HUES48 (cell line): ENCODE results near the gene ABCB8.
A peak's percentile ranks its signal among the peaks of the same experiment; 100 is the strongest.

Source experiments
- H3K27ac ChIP-seq: one replicate; pipeline ENCODE4 v1.7.0; 2013; ENCODE audit warnings: low read depth, low read length, inconsistent platforms
- H3K27me3 ChIP-seq: 2 replicates; pipeline ENCODE4 v1.6.1; 2013; ENCODE audit warnings: mild to moderate bottlenecking, low read length; ENCODE audit not compliant: control insufficient read depth, insufficient read depth
- H3K36me3 ChIP-seq: 2 replicates; pipeline ENCODE4 v1.6.1; 2013; ENCODE audit warnings: low read length; ENCODE audit not compliant: control insufficient read depth, insufficient read depth
- H3K4me1 ChIP-seq: 2 replicates; pipeline ENCODE4 v1.6.1; 2013; ENCODE audit warnings: mild to moderate bottlenecking, low read length; ENCODE audit not compliant: control insufficient read depth, insufficient read depth
- H3K4me3 ChIP-seq: 2 replicates; pipeline ENCODE4 v1.5.1; 2013; ENCODE audit warnings: mild to moderate bottlenecking, low read depth, low read length
- H3K9ac ChIP-seq: 2 replicates; pipeline ENCODE4 v1.6.1; 2013; ENCODE audit warnings: mild to moderate bottlenecking, low read depth, low read length, moderate library complexity
- H3K9me3 ChIP-seq: 2 replicates; pipeline ENCODE4 v1.6.1; 2013; ENCODE audit warnings: low read length; ENCODE audit not compliant: control insufficient read depth, insufficient read depth

The ABCB8 gene

DNA sequence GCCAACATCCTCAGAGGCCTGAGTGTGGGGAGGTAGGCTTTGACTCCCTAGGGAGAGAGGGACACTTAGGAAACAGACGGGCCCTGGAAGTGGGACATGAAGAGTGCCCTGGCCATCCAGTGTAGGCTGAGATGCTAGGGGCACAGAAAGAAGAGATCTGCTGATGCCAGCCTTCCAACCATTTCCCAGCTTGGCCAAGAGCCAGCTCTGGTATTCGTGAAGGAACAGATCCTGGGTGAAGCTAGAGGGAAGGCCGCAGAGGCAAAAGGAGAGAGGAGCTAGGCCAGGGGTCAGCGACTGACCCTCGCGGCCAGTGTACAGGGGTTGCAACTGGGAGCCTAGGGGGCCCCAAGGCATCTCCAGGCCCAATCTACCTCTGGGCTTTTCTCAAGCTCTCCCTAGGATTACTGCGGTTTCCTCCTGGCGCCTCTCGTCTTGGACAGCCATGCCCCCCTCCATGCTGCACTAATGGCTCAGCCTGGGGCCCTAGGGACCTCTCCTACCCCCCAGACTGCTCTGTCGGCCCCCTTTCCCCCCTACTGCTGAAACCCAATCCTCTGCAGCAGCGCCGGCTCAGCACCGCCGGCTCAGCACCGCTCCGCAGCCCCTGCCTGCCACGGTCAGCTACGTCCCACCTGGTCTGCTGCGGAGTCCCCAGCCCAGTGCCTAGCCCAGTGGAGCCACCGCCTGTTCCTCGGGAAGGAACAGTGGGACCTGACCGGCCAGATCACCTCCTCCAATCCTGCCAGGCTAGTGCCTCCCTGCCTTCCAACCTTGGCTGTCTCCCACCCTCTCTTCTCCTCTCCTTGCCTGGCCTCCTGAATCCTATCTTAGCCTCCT lies 19.9 kb downstream of the ABCB8 start, which contains the start of gene ASIC3:
Gene ASIC3, plus strand, starts transcription at position 556 of the 840 bp plus-strand sequence. CDS start 355 bp downstream, outside the sequence.
- 0 out of 2 replicates have a peak, but pooled peaks cover 3% of the 10 kb centered on the region for H3K4me1 ChIP-seq
- H3K27me3 ChIP-seq: peaks cover 35% of the 10 kb centered on the region
- no peaks in the 10 kb centered on the region for H3K36me3 ChIP-seq
- no peak within 1 kb of the TSS for H3K27ac ChIP-seq
- H3K9me3 ChIP-seq: no peaks in the 10 kb centered on the region
- H3K9ac ChIP-seq: no peak within 1 kb of the TSS
- H3K4me3 ChIP-seq: no peak within 1 kb of the TSS

DNA sequence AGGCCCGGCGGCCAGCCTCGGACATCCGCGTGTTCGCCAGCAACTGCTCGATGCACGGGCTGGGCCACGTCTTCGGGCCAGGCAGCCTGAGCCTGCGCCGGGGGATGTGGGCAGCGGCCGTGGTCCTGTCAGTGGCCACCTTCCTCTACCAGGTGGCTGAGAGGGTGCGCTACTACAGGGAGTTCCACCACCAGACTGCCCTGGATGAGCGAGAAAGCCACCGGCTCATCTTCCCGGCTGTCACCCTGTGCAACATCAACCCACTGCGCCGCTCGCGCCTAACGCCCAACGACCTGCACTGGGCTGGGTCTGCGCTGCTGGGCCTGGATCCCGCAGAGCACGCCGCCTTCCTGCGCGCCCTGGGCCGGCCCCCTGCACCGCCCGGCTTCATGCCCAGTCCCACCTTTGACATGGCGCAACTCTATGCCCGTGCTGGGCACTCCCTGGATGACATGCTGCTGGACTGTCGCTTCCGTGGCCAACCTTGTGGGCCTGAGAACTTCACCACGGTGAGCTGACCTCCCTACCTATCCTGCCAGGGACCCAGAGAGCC lies 20.7 kb downstream of the ABCB8 start:
- no peaks in the 10 kb centered on the region for H3K36me3 ChIP-seq
- H3K9me3 ChIP-seq: no peaks in the 10 kb centered on the region
- H3K4me1 ChIP-seq: 0 out of 2 replicates have a peak, but pooled peaks cover 3% of the 10 kb centered on the region
- no peak overlapping the region for H3K4me3 ChIP-seq
- no peak overlapping the region for H3K27ac ChIP-seq
- peaks cover 35% of the 10 kb centered on the region for H3K27me3 ChIP-seq
- no peak overlapping the region for H3K9ac ChIP-seq

DNA sequence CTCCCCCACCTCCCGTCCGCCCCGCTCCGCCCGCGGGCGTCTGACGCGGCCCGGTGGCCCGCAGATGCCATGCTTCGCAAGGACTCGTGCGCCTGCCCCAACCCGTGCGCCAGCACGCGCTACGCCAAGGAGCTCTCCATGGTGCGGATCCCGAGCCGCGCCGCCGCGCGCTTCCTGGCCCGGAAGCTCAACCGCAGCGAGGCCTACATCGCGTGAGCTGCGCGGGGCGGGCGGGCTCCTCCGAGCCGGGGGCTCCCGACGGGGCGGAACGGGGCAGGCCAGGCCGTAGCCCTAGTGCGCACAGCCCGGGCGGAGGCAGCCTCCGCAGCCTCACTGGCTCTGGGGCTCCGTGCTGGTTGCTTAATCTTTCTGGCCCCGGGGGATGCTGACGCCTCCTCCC lies 22.9 kb downstream of the ABCB8 start:
- Histone ChIP-seq H3K27me3 (peaks cover 35% of the 10 kb centered on the region), H3K36me3 (no peaks in the 10 kb centered on the region), H3K4me3 (peak overlapping the region; percentile 36), H3K27ac (no peak overlapping the region), H3K9me3 (no peaks in the 10 kb centered on the region), H3K4me1 (0 out of 2 replicates have a peak, but pooled peaks cover 3% of the 10 kb centered on the region), H3K9ac (no peak overlapping the region)

DNA sequence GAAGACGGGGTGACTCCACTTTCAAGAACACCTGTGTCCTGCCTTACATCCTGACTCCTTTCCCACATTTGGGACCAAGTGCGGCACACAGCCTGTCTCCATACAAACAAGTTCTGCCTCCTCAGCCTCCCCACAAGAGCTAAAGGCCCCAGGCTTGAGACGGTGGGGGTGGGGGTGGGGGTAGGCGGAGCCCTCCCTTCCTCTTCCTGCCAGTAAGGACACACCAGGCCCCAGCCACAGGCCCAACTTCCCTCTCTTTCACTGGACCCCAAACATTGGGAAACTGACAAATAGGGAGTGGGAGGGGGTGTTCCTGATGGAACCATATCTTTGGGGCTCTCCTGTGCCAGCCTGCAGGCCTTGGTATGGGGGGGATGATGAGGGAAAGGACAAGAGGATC lies 24.8 kb downstream of the ABCB8 start:
- H3K4me1 ChIP-seq: peaks cover 12% of the 10 kb centered on the region; the same call in 1 of the 2 replicates
- H3K27me3 ChIP-seq: peaks cover 39% of the 10 kb centered on the region
- H3K9me3 ChIP-seq: no peaks in the 10 kb centered on the region
- H3K36me3 ChIP-seq: no peaks in the 10 kb centered on the region
- H3K9ac ChIP-seq: no peak overlapping the region
- H3K4me3 ChIP-seq: no peak overlapping the region
- H3K27ac ChIP-seq: no peak overlapping the region

DNA sequence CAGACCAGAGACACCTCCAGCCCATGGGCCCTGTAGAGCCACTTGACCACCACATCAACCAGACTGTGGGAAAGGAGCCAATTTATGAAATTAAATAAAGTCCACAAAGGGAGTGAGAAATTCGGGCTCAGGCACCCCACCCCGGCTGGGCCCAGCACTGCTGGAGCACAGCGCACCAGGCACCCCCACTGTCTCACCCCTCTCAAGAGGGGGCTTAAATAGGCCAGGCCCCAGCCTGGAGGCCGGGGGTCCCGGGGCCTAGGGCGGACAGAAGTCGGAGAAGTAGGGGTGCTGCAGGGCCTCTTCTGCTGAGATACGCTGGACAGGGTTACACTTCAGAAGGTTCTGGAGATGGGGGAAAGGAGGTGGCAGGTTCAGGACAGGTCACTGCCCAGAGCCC lies 25.5 kb downstream of the ABCB8 start:
- Histone ChIP-seq H3K36me3 (no peaks in the 10 kb centered on the region), H3K9me3 (no peaks in the 10 kb centered on the region), H3K27me3 (peaks cover 37% of the 10 kb centered on the region), H3K9ac (no peak overlapping the region), H3K27ac (no peak overlapping the region), H3K4me1 (peaks cover 19% of the 10 kb centered on the region), H3K4me3 (no peak overlapping the region)

DNA sequence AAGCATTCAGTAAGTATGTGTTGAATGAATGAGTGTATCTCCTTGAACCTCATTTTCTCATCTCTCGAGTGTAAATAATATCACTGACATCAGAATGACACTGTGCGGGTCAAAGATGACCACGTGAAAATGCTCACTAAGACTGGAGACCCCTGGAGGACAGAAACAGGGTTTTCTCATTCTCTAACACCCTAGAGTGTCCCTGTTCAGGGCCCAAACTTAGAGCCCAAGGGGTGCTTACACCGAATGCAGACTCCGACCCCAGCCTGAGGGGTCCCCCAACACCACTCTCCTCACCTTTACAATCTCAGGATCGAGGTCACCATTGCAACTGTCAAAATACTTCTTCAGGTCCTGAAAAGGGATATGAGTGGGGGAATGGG lies 28.0 kb downstream of the ABCB8 start:
- Histone ChIP-seq H3K4me3 (peak overlapping the region; percentile 86; the same call in 1 of the 2 replicates), H3K27ac (no peak overlapping the region), H3K36me3 (no peaks in the 10 kb centered on the region), H3K4me1 (peaks cover 33% of the 10 kb centered on the region), H3K27me3 (peaks cover 16% of the 10 kb centered on the region), H3K9ac (no peak overlapping the region), H3K9me3 (no peaks in the 10 kb centered on the region)

DNA sequence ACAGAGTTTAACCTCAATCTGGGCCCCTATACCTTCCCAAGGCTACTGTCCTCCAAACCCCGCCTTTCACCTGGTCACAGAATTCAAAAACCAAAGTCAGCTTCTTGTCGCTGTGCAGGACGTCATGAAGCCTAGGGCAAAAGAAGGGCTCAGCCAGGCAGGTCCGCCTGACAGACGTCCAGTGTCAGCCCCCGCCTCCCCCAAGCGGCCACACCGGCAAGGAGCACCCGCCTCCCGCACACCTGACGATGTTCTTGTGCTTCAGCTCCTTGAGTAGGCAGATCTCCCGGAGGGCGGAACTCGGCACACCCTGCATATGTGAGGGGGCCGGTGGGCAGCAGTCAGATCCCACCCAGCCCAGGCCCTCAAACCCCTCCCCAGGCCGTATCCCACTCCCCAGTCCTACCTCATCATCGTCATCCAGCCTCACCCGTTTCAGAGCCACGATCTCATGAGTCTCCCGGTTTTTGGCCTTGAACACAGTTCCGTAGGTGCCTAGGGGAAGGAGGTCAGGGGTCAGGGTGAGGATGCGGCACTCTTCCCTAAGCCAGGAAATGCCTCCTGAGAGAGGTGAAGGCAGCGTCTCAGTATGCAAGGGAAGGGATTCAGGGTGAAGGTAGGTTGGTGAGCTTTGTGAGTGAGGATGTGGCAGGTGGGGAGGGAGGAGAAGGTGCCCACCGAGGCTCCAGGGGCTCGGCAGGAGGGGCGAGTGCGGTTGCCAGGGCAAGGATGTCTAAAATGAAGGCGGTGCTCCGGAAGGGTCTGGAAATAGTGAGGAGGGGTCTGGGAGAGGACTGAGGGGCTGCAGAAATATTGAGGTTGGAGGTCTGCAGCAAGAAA lies 28.6 kb downstream of the ABCB8 start:
- Histone ChIP-seq H3K4me1 (peaks cover 36% of the 10 kb centered on the region), H3K9me3 (no peaks in the 10 kb centered on the region), H3K9ac (no peak overlapping the region), H3K36me3 (no peaks in the 10 kb centered on the region), H3K27me3 (peaks cover 12% of the 10 kb centered on the region), H3K4me3 (peak overlapping the region; percentile 86), H3K27ac (no peak overlapping the region)

DNA sequence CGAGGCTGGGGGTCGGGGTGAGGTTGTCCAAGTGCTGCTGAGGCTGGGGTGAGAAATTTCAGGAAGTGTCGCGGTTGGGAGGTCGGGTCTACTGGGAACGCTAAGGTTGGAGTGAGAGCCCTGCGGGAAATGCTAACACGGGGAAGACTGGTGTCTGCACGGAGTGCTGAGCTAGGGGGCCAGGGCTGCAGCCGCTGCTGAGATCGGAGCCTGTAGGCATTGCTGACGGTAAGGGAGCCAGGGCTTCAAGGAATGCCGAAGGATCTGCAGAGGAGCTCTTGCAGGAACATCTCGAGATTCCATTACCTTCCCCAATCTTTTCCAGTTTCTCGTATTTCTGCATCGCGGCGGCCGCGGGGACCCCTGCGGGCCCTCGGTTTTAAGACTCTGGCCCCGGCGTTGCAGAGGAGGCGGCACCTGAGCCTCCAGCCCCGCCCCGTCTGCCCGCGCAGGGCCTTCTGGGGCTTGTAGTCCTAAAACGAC lies 29.3 kb downstream of the ABCB8 start, which contains the start of gene CDK5:
Gene CDK5, minus strand, starts transcription at position 392 of the 483 bp plus-strand sequence. Its CDS starts 49 bp downstream, at position 343.
- Histone ChIP-seq H3K4me1 (peaks cover 40% of the 10 kb centered on the region), H3K4me3 (peak within 1 kb of the TSS; percentile 86), H3K9ac (no peak within 1 kb of the TSS; the same call in 1 of the 2 replicates), H3K36me3 (no peaks in the 10 kb centered on the region), H3K27ac (peak within 1 kb of the TSS; percentile 91), H3K9me3 (no peaks in the 10 kb centered on the region), H3K27me3 (peaks cover 8% of the 10 kb centered on the region)

DNA sequence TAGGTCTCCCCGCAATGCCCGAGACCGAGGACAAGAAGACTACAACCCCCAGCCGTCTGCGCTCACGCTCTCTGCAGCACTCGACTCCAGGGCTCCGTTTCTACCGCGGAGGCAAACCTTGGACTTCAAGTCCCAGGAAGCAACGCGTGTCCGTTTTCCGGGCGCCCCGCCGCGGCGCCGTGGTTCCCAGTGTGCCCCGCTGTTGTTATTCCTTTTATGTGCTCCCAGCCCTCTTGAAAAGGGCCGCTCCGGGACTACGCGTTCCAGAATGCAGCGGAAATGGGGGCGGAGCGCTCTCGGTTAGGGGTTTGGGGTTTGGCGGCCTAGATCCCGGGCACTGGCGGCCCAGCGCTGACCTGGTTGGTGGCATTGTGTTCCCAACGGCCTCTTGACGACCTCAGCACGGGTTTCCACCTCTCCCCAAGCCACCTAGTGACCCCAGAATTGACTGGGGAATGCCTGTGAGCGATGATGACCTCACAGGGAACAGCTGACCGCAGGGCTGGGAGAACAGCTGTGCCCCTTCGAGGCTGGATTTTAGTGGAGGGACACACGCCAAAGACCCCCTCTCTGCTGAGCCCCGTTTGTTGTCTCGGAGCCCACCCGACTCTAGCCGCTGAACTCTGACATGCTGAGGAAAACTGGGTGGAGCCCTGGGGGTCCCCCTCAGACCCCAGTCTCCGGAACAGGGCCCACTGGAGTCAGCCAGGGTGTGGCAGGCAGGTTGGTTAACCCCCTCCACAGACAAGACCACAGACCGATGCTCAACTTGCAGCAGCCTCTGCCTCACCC lies 29.9 kb downstream of the ABCB8 start:
- Histone ChIP-seq H3K9ac (no peak overlapping the region; the same call in 1 of the 2 replicates), H3K27ac (peak overlapping the region; percentile 91), H3K4me1 (peaks cover 41% of the 10 kb centered on the region), H3K36me3 (no peaks in the 10 kb centered on the region), H3K4me3 (peak overlapping the region; percentile 86), H3K9me3 (no peaks in the 10 kb centered on the region), H3K27me3 (peaks cover 4% of the 10 kb centered on the region; the same call in 1 of the 2 replicates)
